OCI-LY7 (cell line): ENCODE measurements around the gene SPTBN4. TPM values are rescaled to one million over a fixed set of nuclear protein-coding genes. Genes with fewer than 3 reads are reported as not detected.

Source experiments
- BruUV-seq: library from RNA; stranded (reverse); fragments of 400-500 nt; replicated peaks from 2 replicates; lab custom pipeline; 2021; lab: Mats Ljungman, UMichigan
- CTCF ChIA-PET: fragments of 300-600 bp; sonication (Branson Sonifier 250); formaldehyde crosslinking; loops from one replicate; lab custom pipeline; 2022; ENCODE audit warnings: antibody characterized with exemption; ENCODE audit not compliant: unreplicated experiment; lab: Charles Lee
- POLR2A ChIA-PET: fragments of 300-600 bp; sonication (Branson Sonifier 250); formaldehyde crosslinking; loops from one replicate; lab custom pipeline; 2022; ENCODE audit warnings: antibody characterized with exemption; lab: Charles Lee
- DNase-seq: peaks from one replicate; pipeline ENCODE4 v3.0.0-alpha.2; 2015; ENCODE audit warnings: low spot score
- H2AFZ ChIP-seq: fragments of 200-600 bp; sonication (generic), shearing (Covaris generic); 2 replicates; pipeline ENCODE4 v1.6.1; 2014; ENCODE audit warnings: mild to moderate bottlenecking, antibody characterized with exemption, low read length, moderate library complexity
- H3K27ac ChIP-seq: fragments of 200-600 bp; sonication (generic); 2 replicates; pipeline ENCODE4 v1.5.1; 2014; ENCODE audit warnings: mixed run types, low read depth, mild to moderate bottlenecking, moderate library complexity, low read length, inconsistent platforms; ENCODE audit not compliant: poor library complexity, severe bottlenecking
- H3K36me3 ChIP-seq: fragments of 200-600 bp; sonication (generic); 2 replicates; pipeline ENCODE4 v1.6.1; 2014; ENCODE audit warnings: mild to moderate bottlenecking, antibody characterized with exemption, low read length, moderate library complexity, mixed read lengths; ENCODE audit not compliant: insufficient read depth
- H3K4me1 ChIP-seq: fragments of 200-600 bp; sonication (generic); 2 replicates; pipeline ENCODE4 v1.5.1; 2014; ENCODE audit warnings: mild to moderate bottlenecking, low read length; ENCODE audit not compliant: insufficient read depth, poor library complexity, severe bottlenecking
- H3K4me2 ChIP-seq: fragments of 200-600 bp; sonication (generic); 2 replicates; pipeline ENCODE4 v1.6.1; 2014; ENCODE audit warnings: mild to moderate bottlenecking, low read length
- H3K4me3 ChIP-seq: fragments of 200-600 bp; sonication (generic); 2 replicates; pipeline ENCODE4 v1.5.1; 2014; ENCODE audit warnings: mild to moderate bottlenecking, low read depth, low read length; ENCODE audit not compliant: poor library complexity, severe bottlenecking
- H3K79me2 ChIP-seq: fragments of 200-600 bp; sonication (generic); 2 replicates; pipeline ENCODE4 v1.6.1; 2016; ENCODE audit warnings: low read depth, mild to moderate bottlenecking, low read length, moderate library complexity, mixed read lengths; ENCODE audit not compliant: insufficient read depth
- H3K9me2 ChIP-seq: fragments of 200-600 bp; sonication (generic); 2 replicates; pipeline ENCODE4 v1.6.1; 2016; ENCODE audit warnings: mild to moderate bottlenecking, low read length, mixed read lengths; ENCODE audit not compliant: insufficient read depth
- H3K9me3 ChIP-seq: fragments of 200-600 bp; sonication (generic); 2 replicates; pipeline ENCODE4 v1.6.1; 2014; ENCODE audit warnings: mild to moderate bottlenecking, mixed run types, low read length, mixed read lengths
- H4K20me1 ChIP-seq: fragments of 200-600 bp; sonication (generic); 2 replicates; pipeline ENCODE4 v1.6.1; 2014; ENCODE audit warnings: mild to moderate bottlenecking, antibody characterized with exemption, low read length, moderate library complexity, mixed read lengths; ENCODE audit not compliant: insufficient read depth
- CTCF ChIP-seq: fragments of 200-600 bp; sonication (generic); conservative IDR thresholded peaks from 2 replicates; pipeline ENCODE4 v1.5.1; 2014; ENCODE audit warnings: mild to moderate bottlenecking, antibody characterized with exemption, low read length, moderate library complexity, mixed read lengths
- EZH2phosphoT487 ChIP-seq: fragments of 200-600 bp; sonication (generic); IDR thresholded peaks from 2 replicates; pipeline ENCODE4 v1.6.1; 2018; ENCODE audit warnings: low read depth, borderline replicate concordance, mild to moderate bottlenecking, mixed run types, antibody characterized with exemption, low read length, moderate library complexity, mixed read lengths
- intact Hi-C: fragments of 100-400 bp; cut with micrococcal nuclease; formaldehyde crosslinking; loops from one replicate; pipeline ENCODE4 v1.10.0; 2022; ENCODE audit not compliant: unreplicated experiment
- total RNA-seq, 2 experiments: library from RNA; depleted of rRNA in 1 of 2; stranded (reverse); fragments of >200 nt in 1 of 2; shearing (Covaris generic) in 1 of 2; gene quantifications; 2 replicates each; pipeline ENCODE4 v1.2.3, GENCODE V29; 2014 to 2022

Gene SPTBN4
- total RNA-seq, 2 experiments from 2014 or later: 4.1 to 6.3 TPM

GRCh38 chr19:40513345-40513678, 46.5 kb downstream of the SPTBN4 start:
- Histone ChIP-seq H3K4me3 (no peak overlapping the region), H3K9me3 (no peaks in the 10 kb centered on the region), H2AFZ (no peak overlapping the region), H3K79me2 (no peaks in the 10 kb centered on the region), H3K36me3 (no peaks in the 10 kb centered on the region), H4K20me1 (no peaks in the 10 kb centered on the region), H3K27ac (no peak overlapping the region), H3K9me2 (no peaks in the 10 kb centered on the region), H3K4me1 (no peaks in the 10 kb centered on the region), H3K4me2 (no peak overlapping the region)
- DNase-seq: no peak
- ChIA-PET POLR2A (no interaction called here), CTCF (no interaction called here)
- TF ChIP-seq EZH2phosphoT487: no peak
- no peak for TF ChIP-seq CTCF
- no TSS peak for BruUV-seq
- intact Hi-C loops: no loop called here

GRCh38 chr19:40513741-40514315, 47.0 kb downstream of the SPTBN4 start:
- intact Hi-C loops: no loop called here
- Histone ChIP-seq H3K4me1 (no peaks in the 10 kb centered on the region), H4K20me1 (no peaks in the 10 kb centered on the region), H3K27ac (no peak overlapping the region), H3K9me2 (no peaks in the 10 kb centered on the region), H3K4me3 (no peak overlapping the region), H3K79me2 (no peaks in the 10 kb centered on the region), H2AFZ (no peak overlapping the region), H3K36me3 (no peaks in the 10 kb centered on the region), H3K9me3 (no peaks in the 10 kb centered on the region), H3K4me2 (no peak overlapping the region)
- CTCF ChIA-PET: no interaction called here
- no TSS peak for BruUV-seq
- DNase-seq: no peak
- POLR2A ChIA-PET: interaction anchor here (0.5 kb wide), 1 partner anchor 29 kb away, joined by 3 read pairs; no protein-coding TSS in a partner anchor
- no peak for TF ChIP-seq EZH2phosphoT487
- TF ChIP-seq CTCF: no peak

GRCh38 chr19:40517248-40517647, 50.4 kb downstream of the SPTBN4 start:
- no peak overlapping the region for H3K4me2 ChIP-seq
- H3K4me1 ChIP-seq: no peaks in the 10 kb centered on the region
- no peak overlapping the region for H2AFZ ChIP-seq
- no peaks in the 10 kb centered on the region for H3K36me3 ChIP-seq
- TF ChIP-seq EZH2phosphoT487 (no peak), CTCF (no peak)
- DNase-seq: no peak
- H3K9me3 ChIP-seq: no peaks in the 10 kb centered on the region
- no peaks in the 10 kb centered on the region for H3K9me2 ChIP-seq
- ChIA-PET CTCF (no interaction called here), POLR2A (no interaction called here)
- intact Hi-C loops: no loop called here
- H3K79me2 ChIP-seq: no peaks in the 10 kb centered on the region
- no peak overlapping the region for H3K27ac ChIP-seq
- no peaks in the 10 kb centered on the region for H4K20me1 ChIP-seq
- BruUV-seq: no TSS peak
- H3K4me3 ChIP-seq: no peak overlapping the region
